Vagina (tissue), 2 donors: ENCODE measurements around the gene TGFBR3L.

Source experiments
- CTCF ChIP-seq, 3 experiments: fragments of 450-650 bp in 2 of 3; fragments of 200-600 bp in 1 of 3; sonication (generic) in 1 of 3; IDR thresholded peaks; one replicate each; pipeline ENCODE4 v1.5.1; 2017 to 2019; ENCODE audit warnings: antibody characterized with exemption in 3 of 3, mild to moderate bottlenecking in 2 of 3, moderate library complexity in 2 of 3
- POLR2A ChIP-seq, 2 donors: fragments of 450-650 bp; IDR thresholded peaks; one replicate each; pipeline ENCODE4 v1.6.1; 2017; ENCODE audit warnings: antibody characterized with exemption in 2 of 2, mild to moderate bottlenecking in 2 of 2, moderate library complexity in 2 of 2
- POLR2AphosphoS5 ChIP-seq, 2 donors: sonication (generic); formaldehyde crosslinking; IDR thresholded peaks; one replicate each; pipeline ENCODE4 v1.9.0; 2017; ENCODE audit warnings: antibody characterized with exemption in 2 of 2, mild to moderate bottlenecking in 2 of 2, low read depth in 1 of 2; ENCODE audit not compliant: insufficient read depth in 1 of 2

GRCh38 chr19:7905859-7906258 lies 8.8 kb upstream of the TGFBR3L start:
- TF ChIP-seq POLR2AphosphoS5 (IDR thresholded peaks at IDR 0.05; ENCODE audit: insufficient read depth in 1 of 2, low read depth in 1 of 2): no peak
- no peak for TF ChIP-seq CTCF (IDR thresholded peaks at IDR 0.05)
- TF ChIP-seq POLR2A (IDR thresholded peaks at IDR 0.05): no peak
